Thoracic aorta (tissue), 2 donors: ENCODE results near the gene STX4. TPM values are rescaled to one million over a fixed set of nuclear protein-coding genes. Genes with fewer than 3 reads are reported as not detected.

Source experiments
- ATAC-seq: fragments of 150-250 bp; one replicate; pipeline ENCODE4 v1.8.0; 2017; ENCODE audit warnings: low read depth; ENCODE audit not compliant: insufficient number of reproducible peaks, low FRiP score
- DNase-seq: peaks from one replicate; pipeline ENCODE4 v3.0.0-alpha.2; 2020; ENCODE audit warnings: low spot score
- H3K27ac ChIP-seq, 2 donors: fragments of 200-600 bp; sonication (generic); 1 replicate in 1 of 2; 2 replicates in 1 of 2; pipeline ENCODE4 v1.5.1; 2016; ENCODE audit warnings: mild to moderate bottlenecking in 2 of 2, moderate library complexity in 2 of 2
- H3K27me3 ChIP-seq: fragments of 200-600 bp; sonication (generic); replicated peaks from 2 replicates; pipeline ENCODE4 v1.6.0; 2016; ENCODE audit warnings: mild to moderate bottlenecking; ENCODE audit not compliant: insufficient read depth
- H3K36me3 ChIP-seq: fragments of 200-600 bp; sonication (generic); one replicate; pipeline ENCODE4 v1.5.1; 2016
- H3K4me1 ChIP-seq, 2 donors: fragments of 200-600 bp; sonication (generic); 1 replicate in 1 of 2; 2 replicates in 1 of 2; pipeline versions ENCODE4 v1.5.1 to v1.6.0; 2016; ENCODE audit warnings: low read depth in 2 of 2, mild to moderate bottlenecking in 1 of 2; ENCODE audit not compliant: control insufficient read depth in 1 of 2
- H3K4me3 ChIP-seq: fragments of 200-600 bp; sonication (generic); 2 replicates; pipeline ENCODE4 v1.5.1; 2016; ENCODE audit warnings: mild to moderate bottlenecking
- H3K9me3 ChIP-seq: fragments of 200-600 bp; sonication (generic); 2 replicates; pipeline ENCODE4 v1.5.1; 2016
- total RNA-seq, 2 donors: library from RNA; depleted of rRNA; stranded (reverse); fragments of >200 nt; gene quantifications; one replicate each; pipeline versions ENCODE4 v1.1.0 to v1.2.3, GENCODE V29; 2016
- TF ChIP-seq, protein P1 (sequence below): fragments of 200-600 bp; sonication (generic); IDR thresholded peaks from one replicate; pipeline ENCODE4 v1.5.1; 2019; ENCODE audit warnings: antibody characterized with exemption

The STX4 gene
- total RNA-seq, 2 donors from 2014 or later, result 39.3 to 50.5 TPM

DNA sequence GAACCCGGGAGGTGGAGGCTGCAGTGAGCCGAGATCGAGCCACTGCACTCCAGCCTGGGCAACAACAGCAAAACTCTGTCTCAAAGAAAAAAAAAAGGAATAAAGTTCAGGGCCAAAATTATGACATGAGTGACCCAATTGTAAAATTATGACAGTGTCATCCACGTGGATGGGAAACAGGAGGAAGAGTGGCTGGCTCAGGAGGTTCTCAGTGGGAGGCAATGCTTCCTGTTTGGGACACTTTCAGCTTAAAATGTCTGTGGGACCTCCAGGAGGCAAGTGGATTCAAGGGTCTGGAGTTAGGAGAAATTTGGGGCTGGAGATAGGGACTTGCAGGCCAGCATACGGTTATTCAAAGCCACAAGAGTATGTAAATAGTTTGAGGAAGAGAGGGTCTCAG lies 8.0 kb upstream of the STX4 start:
- Histone ChIP-seq H3K4me1 (no peaks in the 10 kb centered on the region), H3K4me3 (no peak overlapping the region), H3K9me3 (no peaks in the 10 kb centered on the region), H3K27ac (no peak overlapping the region), H3K36me3 (no peaks in the 10 kb centered on the region), H3K27me3 (no peaks in the 10 kb centered on the region)
- TF ChIP-seq, protein P1, sequence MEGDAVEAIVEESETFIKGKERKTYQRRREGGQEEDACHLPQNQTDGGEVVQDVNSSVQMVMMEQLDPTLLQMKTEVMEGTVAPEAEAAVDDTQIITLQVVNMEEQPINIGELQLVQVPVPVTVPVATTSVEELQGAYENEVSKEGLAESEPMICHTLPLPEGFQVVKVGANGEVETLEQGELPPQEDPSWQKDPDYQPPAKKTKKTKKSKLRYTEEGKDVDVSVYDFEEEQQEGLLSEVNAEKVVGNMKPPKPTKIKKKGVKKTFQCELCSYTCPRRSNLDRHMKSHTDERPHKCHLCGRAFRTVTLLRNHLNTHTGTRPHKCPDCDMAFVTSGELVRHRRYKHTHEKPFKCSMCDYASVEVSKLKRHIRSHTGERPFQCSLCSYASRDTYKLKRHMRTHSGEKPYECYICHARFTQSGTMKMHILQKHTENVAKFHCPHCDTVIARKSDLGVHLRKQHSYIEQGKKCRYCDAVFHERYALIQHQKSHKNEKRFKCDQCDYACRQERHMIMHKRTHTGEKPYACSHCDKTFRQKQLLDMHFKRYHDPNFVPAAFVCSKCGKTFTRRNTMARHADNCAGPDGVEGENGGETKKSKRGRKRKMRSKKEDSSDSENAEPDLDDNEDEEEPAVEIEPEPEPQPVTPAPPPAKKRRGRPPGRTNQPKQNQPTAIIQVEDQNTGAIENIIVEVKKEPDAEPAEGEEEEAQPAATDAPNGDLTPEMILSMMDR, result no peak
- ATAC-seq (no peak), DNase-seq (no peak)

DNA sequence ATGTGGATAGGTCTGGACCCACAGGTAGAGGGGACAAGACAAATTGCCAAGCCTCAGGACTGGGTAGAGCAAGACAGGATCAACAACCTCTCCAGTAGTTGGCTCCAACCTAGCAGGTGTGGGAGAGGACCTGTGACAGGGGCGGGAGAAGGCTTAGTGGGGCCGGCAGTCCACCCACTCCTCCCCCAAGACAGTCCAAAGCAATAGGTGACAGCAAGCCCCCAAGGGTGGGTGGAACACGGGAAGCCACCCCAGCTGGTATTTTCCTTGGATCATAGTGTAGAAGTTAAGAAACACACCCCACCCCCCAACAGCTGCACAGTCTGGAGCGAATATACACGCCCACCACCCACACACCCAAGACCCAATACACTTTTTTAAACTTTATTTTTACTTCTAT lies 4.1 kb upstream of the STX4 start:
- Histone ChIP-seq H3K4me3 (no peak overlapping the region), H3K4me1 (peaks cover 6 to 10% of the 10 kb centered on the region in 2 donors), H3K27me3 (no peaks in the 10 kb centered on the region), H3K9me3 (no peaks in the 10 kb centered on the region), H3K27ac (no peak overlapping the region), H3K36me3 (no peaks in the 10 kb centered on the region)
- TF ChIP-seq, protein P1, result no peak
- ATAC-seq (no peak), DNase-seq (no peak)

DNA sequence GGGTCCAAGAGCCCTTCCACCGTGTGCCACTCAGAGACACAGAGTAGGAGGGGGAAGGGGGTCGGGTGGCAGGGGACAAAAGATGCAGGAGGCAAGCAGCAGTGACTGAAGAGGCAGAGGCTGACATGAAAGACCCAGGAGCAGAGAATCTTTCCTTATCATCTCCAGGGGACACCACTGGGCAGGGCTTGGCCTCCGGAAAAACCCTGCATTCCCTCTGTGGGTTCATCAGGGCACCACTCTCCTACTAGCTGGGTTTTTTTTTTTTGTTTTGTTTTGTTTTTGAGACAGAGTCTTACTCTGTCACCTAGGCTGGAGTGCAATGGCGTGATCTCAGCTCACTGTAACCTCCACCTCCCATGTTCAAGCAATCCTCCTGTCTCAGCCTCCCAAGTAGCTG lies 2.1 kb upstream of the STX4 start:
- DNase-seq (no peak), ATAC-seq (no peak)
- TF ChIP-seq, protein P1, result no peak

DNA sequence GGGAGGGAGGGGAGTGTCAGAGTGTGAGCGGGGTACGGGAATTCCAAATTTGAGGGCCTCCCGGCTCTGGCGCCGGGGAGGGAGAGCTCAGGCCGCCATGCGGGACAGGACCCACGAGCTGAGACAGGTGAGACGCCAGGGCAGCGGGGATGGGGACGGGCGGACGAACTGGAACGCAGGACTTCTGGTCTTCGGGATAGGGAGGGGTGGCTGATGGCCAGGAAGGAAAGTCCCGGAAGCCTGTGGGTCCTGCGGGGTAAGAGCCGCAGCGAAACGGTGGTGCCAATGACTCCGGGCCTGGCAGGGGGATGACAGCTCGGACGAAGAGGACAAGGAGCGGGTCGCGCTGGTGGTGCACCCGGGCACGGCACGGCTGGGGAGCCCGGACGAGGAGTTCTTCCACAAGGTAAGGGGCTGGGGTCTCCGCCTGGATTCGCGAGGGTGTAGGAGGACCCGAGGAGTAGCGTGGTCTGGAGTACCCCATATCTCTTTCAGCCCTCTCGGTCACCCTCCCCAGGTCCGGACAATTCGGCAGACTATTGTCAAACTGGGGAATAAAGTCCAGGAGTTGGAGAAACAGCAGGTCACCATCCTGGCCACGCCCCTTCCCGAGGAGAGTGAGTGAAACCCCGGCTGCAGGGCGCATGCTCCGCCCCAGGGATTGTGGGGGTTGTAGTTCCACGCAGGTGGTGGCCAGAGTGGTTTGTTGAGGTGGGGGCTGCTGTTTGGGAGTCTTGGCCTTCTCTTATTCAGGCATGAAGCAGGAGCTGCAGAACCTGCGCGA lies 543 bp downstream of the STX4 start:
- H3K4me3 ChIP-seq, result peak overlapping the region; percentile 91
- peak overlapping the region; percentile 98 to 99 for H3K27ac ChIP-seq
- H3K9me3 ChIP-seq, result no peaks in the 10 kb centered on the region
- TF ChIP-seq, protein P1, result no peak
- ATAC-seq (peak; percentile 42), DNase-seq (peak; percentile 84)
- no peaks in the 10 kb centered on the region for H3K27me3 ChIP-seq
- H3K4me1 ChIP-seq, result peaks cover 11 to 22% of the 10 kb centered on the region in 2 donors
- peaks cover 13% of the 10 kb centered on the region for H3K36me3 ChIP-seq

More for the DNA sequence above, 2.1 kb upstream of the STX4 start:
- no peaks in the 10 kb centered on the region for H3K9me3 ChIP-seq
- no peaks in the 10 kb centered on the region for H3K36me3 ChIP-seq
- peaks cover 11 to 22% of the 10 kb centered on the region in 2 donors for H3K4me1 ChIP-seq
- H3K4me3 ChIP-seq, result no peak overlapping the region
- no peak overlapping the region for H3K27ac ChIP-seq
- H3K27me3 ChIP-seq, result no peaks in the 10 kb centered on the region

DNA sequence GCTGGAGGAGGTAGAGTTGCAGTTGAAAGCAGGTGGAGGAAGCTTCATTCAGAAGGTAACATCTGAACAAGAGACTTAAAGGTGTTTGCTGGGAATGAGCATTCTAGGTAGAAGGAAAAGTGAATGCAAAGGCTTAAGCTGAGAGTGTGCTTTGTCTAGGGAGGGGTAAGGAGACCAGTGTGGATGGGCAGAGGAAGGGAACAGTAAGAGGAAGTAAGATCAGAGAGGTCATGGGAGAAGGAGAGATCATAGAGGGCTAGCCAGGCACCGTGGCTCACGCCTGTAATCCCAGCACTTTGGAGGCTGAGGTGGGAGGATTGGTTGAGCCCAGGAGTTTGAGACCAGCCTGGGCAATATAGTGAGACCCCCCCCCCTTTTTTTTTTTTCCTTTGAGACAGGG lies 3.3 kb downstream of the STX4 start:
- Histone ChIP-seq H3K9me3 (no peaks in the 10 kb centered on the region), H3K4me3 (no peak overlapping the region), H3K27me3 (no peaks in the 10 kb centered on the region), H3K4me1 (peaks cover 11 to 22% of the 10 kb centered on the region in 2 donors), H3K27ac (no peak overlapping the region), H3K36me3 (peaks cover 31% of the 10 kb centered on the region)
- DNase-seq (no peak), ATAC-seq (no peak)
- TF ChIP-seq, protein P1, result no peak
